Fibroblast of mammary gland (primary cell): Measurements from ENCODE around the gene PCNX2.

Experiments used
- DNase-seq: peaks from one replicate; pipeline ENCODE4 v3.0.0-alpha.2; 2010; ENCODE audit warnings: low read depth
- H3K4me3 ChIP-seq: 2 replicates; pipeline ENCODE4 v1.5.1; 2011; ENCODE audit warnings: low read depth, mild to moderate bottlenecking, low read length, moderate library complexity; ENCODE audit not compliant: control insufficient read depth
- CTCF ChIP-seq: conservative IDR thresholded peaks from 2 replicates; pipeline ENCODE4 v1.5.1; 2011; ENCODE audit warnings: low read depth, low read length, inconsistent platforms; ENCODE audit not compliant: control insufficient read depth, insufficient read depth

Gene PCNX2

GRCh38 chr1:233337505-233337904 lies 42.0 kb upstream of the PCNX2 start:
- no peak overlapping the region for H3K4me3 ChIP-seq
- TF ChIP-seq CTCF, result no peak
- no peak for DNase-seq

GRCh38 chr1:233336554-233337456 lies 41.3 kb upstream of the PCNX2 start:
- DNase-seq, result no peak
- TF ChIP-seq CTCF, result no peak
- no peak overlapping the region for H3K4me3 ChIP-seq

GRCh38 chr1:233334092-233334491 lies 38.6 kb upstream of the PCNX2 start:
- TF ChIP-seq CTCF, result no peak
- no peak overlapping the region for H3K4me3 ChIP-seq
- no peak for DNase-seq

GRCh38 chr1:233333086-233333485 lies 37.6 kb upstream of the PCNX2 start:
- DNase-seq, result no peak
- no peak for TF ChIP-seq CTCF
- no peak overlapping the region for H3K4me3 ChIP-seq

GRCh38 chr1:233331676-233332519 lies 36.4 kb upstream of the PCNX2 start:
- TF ChIP-seq CTCF, result no peak
- H3K4me3 ChIP-seq, result no peak overlapping the region

GRCh38 chr1:233328142-233328921 lies 32.8 kb upstream of the PCNX2 start:
- TF ChIP-seq CTCF, result no peak
- DNase-seq, result no peak
- peak overlapping the region; percentile 36 for H3K4me3 ChIP-seq

More at GRCh38 chr1:233331676-233332519, 36.4 kb upstream of the PCNX2 start:
- no peak for DNase-seq
